Esophagus squamous epithelium (tissue), 5 donors: ENCODE data around the gene CGA. TPM values are rescaled to one million over a fixed set of nuclear protein-coding genes. Genes with fewer than 3 reads are reported as not detected.

Experiments
- DNase-seq: peaks from one replicate; lab custom pipeline; 2025; lab: John Stamatoyannopoulos, UW
- H3K27ac ChIP-seq, 4 donors: fragments of 200-600 bp; sonication (generic); one replicate each; pipeline ENCODE4 v1.5.1; 2016 to 2019; ENCODE audit warnings: mild to moderate bottlenecking in 1 of 4
- H3K27me3 ChIP-seq, 4 donors: fragments of 200-600 bp; sonication (generic); 1 replicate in 3 of 4; 2 replicates in 1 of 4; pipeline versions ENCODE4 v1.5.1 to v1.6.0; 2017 to 2021; ENCODE audit warnings: antibody characterized with exemption in 1 of 4
- H3K36me3 ChIP-seq, 3 donors: fragments of 200-600 bp; sonication (generic); one replicate each; pipeline ENCODE4 v1.5.1; 2016 to 2019
- H3K4me1 ChIP-seq, 3 donors: fragments of 200-600 bp; sonication (generic); one replicate each; pipeline ENCODE4 v1.5.1; 2017 to 2019
- H3K4me3 ChIP-seq, 4 donors: fragments of 200-600 bp; sonication (generic); 1 replicate in 3 of 4; 2 replicates in 1 of 4; pipeline ENCODE4 v1.5.1; 2016 to 2019; ENCODE audit warnings: mild to moderate bottlenecking in 2 of 4, moderate library complexity in 1 of 4
- H3K9me3 ChIP-seq, 3 donors: fragments of 200-600 bp; sonication (generic); one replicate each; pipeline ENCODE4 v1.5.1; 2016 to 2019
- CTCF ChIP-seq, 6 experiments: fragments of 450-650 bp in 4 of 6; fragments of 200-600 bp in 2 of 6; sonication (generic) in 2 of 6; IDR thresholded peaks; one replicate each; pipeline ENCODE4 v1.5.1; 2016 to 2019; ENCODE audit warnings: antibody characterized with exemption in 6 of 6, mild to moderate bottlenecking in 4 of 6, moderate library complexity in 4 of 6
- POLR2A ChIP-seq, 4 donors: fragments of 450-650 bp; IDR thresholded peaks; one replicate each; pipeline ENCODE4 v1.6.1; 2017; ENCODE audit warnings: antibody characterized with exemption in 4 of 4, mild to moderate bottlenecking in 4 of 4, moderate library complexity in 3 of 4
- WGBS, 2 donors: methylation state at CpG; one replicate each; pipeline ENCODE4 v1.1.5; 2018; 5-methylcytosine and 5-hydroxymethylcytosine counted together
- intact Hi-C: fragments of 100-400 bp; cut with DNase I; formaldehyde crosslinking; loops from one replicate; pipeline ENCODE4 v1.15.0; 2022
- total RNA-seq, 4 donors: library from RNA; depleted of rRNA; stranded (reverse); fragments of >200 nt; gene quantifications; one replicate each; pipeline ENCODE4 v1.1.0, GENCODE V29; 2016
- donor health status: DM: yes; HTN: yes; CAD: no.

CGA gene
- total RNA-seq, 4 donors from 2014 or later: not detected

GRCh38 chr6:87110636-87111035 is 15.7 kb upstream of the CGA start:
- 82 to 100% methylated on average over 1 of the region's 1 CpG for WGBS, 2 donors
- DNase-seq: no peak
- no peak for TF ChIP-seq CTCF (IDR thresholded peaks at IDR 0.05)
- no peak for TF ChIP-seq POLR2A (IDR thresholded peaks at IDR 0.05)
- Histone ChIP-seq H3K27me3 (no peaks in the 10 kb centered on the region), H3K27ac (no peak overlapping the region), H3K4me3 (no peak overlapping the region), H3K4me1 (no peaks in the 10 kb centered on the region), H3K36me3 (no peaks in the 10 kb centered on the region), H3K9me3 (no peaks in the 10 kb centered on the region)
- intact Hi-C loops: no loop called here

GRCh38 chr6:87105823-87106222 is 10.9 kb upstream of the CGA start:
- Histone ChIP-seq H3K9me3 (no peaks in the 10 kb centered on the region), H3K27ac (no peak overlapping the region), H3K4me3 (no peak overlapping the region), H3K36me3 (no peaks in the 10 kb centered on the region), H3K4me1 (no peaks in the 10 kb centered on the region), H3K27me3 (no peaks in the 10 kb centered on the region)
- TF ChIP-seq POLR2A (IDR thresholded peaks at IDR 0.05): no peak
- TF ChIP-seq CTCF (IDR thresholded peaks at IDR 0.05): no peak
- intact Hi-C loops: no loop called here
- DNase-seq: no peak

- Histone ChIP-seq H3K9me3 (no peaks in the 10 kb centered on the region), H3K36me3 (no peaks in the 10 kb centered on the region), H3K27me3 (no peaks in the 10 kb centered on the region), H3K4me3 (no peak overlapping the region), H3K27ac (no peak overlapping the region), H3K4me1 (no peaks in the 10 kb centered on the region)
- 50 to 60% methylated on average over 4 of the region's 4 CpGs for WGBS, 2 donors
- TF ChIP-seq POLR2A (IDR thresholded peaks at IDR 0.05) (no peak), CTCF (IDR thresholded peaks at IDR 0.05) (no peak)
- intact Hi-C loops: no loop called here
- DNase-seq: no peak
Measured at GRCh38 chr6:87104667-87105066, 9.8 kb upstream of the CGA start.

- 80 to 85% methylated on average over 4 of the region's 4 CpGs for WGBS, 2 donors
- intact Hi-C loops: no loop called here
Measured at GRCh38 chr6:87103977-87104601, 9.2 kb upstream of the CGA start.

GRCh38 chr6:87102151-87102621 is 7.3 kb upstream of the CGA start:
- Histone ChIP-seq H3K27ac (no peak overlapping the region), H3K27me3 (no peaks in the 10 kb centered on the region), H3K36me3 (no peaks in the 10 kb centered on the region), H3K9me3 (no peaks in the 10 kb centered on the region), H3K4me3 (no peak overlapping the region), H3K4me1 (no peaks in the 10 kb centered on the region)
- DNase-seq: no peak
- 0 to 20% methylated on average over 1 of the region's 1 CpG for WGBS, 2 donors
- intact Hi-C loops: no loop called here
- no peak for TF ChIP-seq CTCF (IDR thresholded peaks at IDR 0.05)
- TF ChIP-seq POLR2A (IDR thresholded peaks at IDR 0.05): no peak

More at GRCh38 chr6:87103977-87104601, 9.2 kb upstream of the CGA start:
- no peak for TF ChIP-seq POLR2A (IDR thresholded peaks at IDR 0.05)
- no peak overlapping the region for H3K4me3 ChIP-seq
- H3K27ac ChIP-seq: no peak overlapping the region
- H3K36me3 ChIP-seq: no peaks in the 10 kb centered on the region
- no peak for DNase-seq
- H3K27me3 ChIP-seq: no peaks in the 10 kb centered on the region
- no peaks in the 10 kb centered on the region for H3K4me1 ChIP-seq
- H3K9me3 ChIP-seq: no peaks in the 10 kb centered on the region
